Measurements from ENCODE around the gene KNDC1. TPM values are rescaled to one million over a fixed set of nuclear protein-coding genes. Genes with fewer than 3 reads are reported as not detected.

KNDC1 gene
- total and polyA plus RNA-seq, 3 donors from 2014 or later, result 4.2 to 19.8 (median 13.3) TPM

- H3K27me3 ChIP-seq, result no peaks in the 10 kb centered on the region
- H3K4me1 ChIP-seq, result no peaks in the 10 kb centered on the region
- no peak overlapping the region for H3K27ac ChIP-seq
- no peaks in the 10 kb centered on the region for H3K36me3 ChIP-seq (ENCODE audit: low read depth, missing control alignments)
- 81 to 83% methylated on average over 13 to 14 of the region's 14 CpGs for WGBS, 2 donors
- no peak for TF ChIP-seq CTCF (IDR thresholded peaks at IDR 0.05)
- no peak for TF ChIP-seq POLR2A (IDR thresholded peaks at IDR 0.05)
- intact Hi-C loops (cut with DNase I; ENCODE audit: low total_unique reads), result no loop called here
- H3K9me3 ChIP-seq, result no peaks in the 10 kb centered on the region
- no peak overlapping the region for H3K4me3 ChIP-seq
- no peak for DNase-seq
These were observed 43.6 kb upstream of the KNDC1 start for GRCh38 chr10:133116455-133116854.

- no peaks in the 10 kb centered on the region for H3K9me3 ChIP-seq
- 90 to 91% methylated on average over 2 to 21 of the region's 21 CpGs for WGBS, 2 donors
- no peak overlapping the region for H3K4me3 ChIP-seq
- no peak for TF ChIP-seq POLR2A (IDR thresholded peaks at IDR 0.05)
- no peak for TF ChIP-seq CTCF (IDR thresholded peaks at IDR 0.05)
- intact Hi-C loops (cut with DNase I; ENCODE audit: low total_unique reads), result no loop called here
- H3K36me3 ChIP-seq (ENCODE audit: low read depth, missing control alignments), result no peaks in the 10 kb centered on the region
- H3K4me1 ChIP-seq, result no peaks in the 10 kb centered on the region
- no peak for DNase-seq
- H3K27ac ChIP-seq, result no peak overlapping the region
- H3K27me3 ChIP-seq, result no peaks in the 10 kb centered on the region
These were observed 42.9 kb upstream of the KNDC1 start for GRCh38 chr10:133117036-133117687.

- TF ChIP-seq CTCF (IDR thresholded peaks at IDR 0.05) (no peak), POLR2A (IDR thresholded peaks at IDR 0.05) (no peak)
- no peaks in the 10 kb centered on the region for H3K27me3 ChIP-seq
- intact Hi-C loops (cut with DNase I; ENCODE audit: low total_unique reads), result no loop called here
- 62 to 80% methylated on average over 6 to 8 of the region's 8 CpGs for WGBS, 2 donors
- no peaks in the 10 kb centered on the region for H3K4me1 ChIP-seq
- no peak overlapping the region for H3K4me3 ChIP-seq
- no peaks in the 10 kb centered on the region for H3K9me3 ChIP-seq
- H3K36me3 ChIP-seq (ENCODE audit: low read depth, missing control alignments), result no peaks in the 10 kb centered on the region
- H3K27ac ChIP-seq, result no peak overlapping the region
- no peak for DNase-seq
These were observed 42.3 kb upstream of the KNDC1 start for GRCh38 chr10:133117688-133118071.

- H3K27me3 ChIP-seq, result no peaks in the 10 kb centered on the region
- no peak for TF ChIP-seq POLR2A (IDR thresholded peaks at IDR 0.05)
- no peak for TF ChIP-seq CTCF (IDR thresholded peaks at IDR 0.05)
- no peak overlapping the region for H3K27ac ChIP-seq
- no peak for DNase-seq
- no peaks in the 10 kb centered on the region for H3K9me3 ChIP-seq
- H3K36me3 ChIP-seq (ENCODE audit: low read depth, missing control alignments), result no peaks in the 10 kb centered on the region
- H3K4me1 ChIP-seq, result no peaks in the 10 kb centered on the region
- no peak overlapping the region for H3K4me3 ChIP-seq
- intact Hi-C loops (cut with DNase I; ENCODE audit: low total_unique reads), result no loop called here
- 86 to 89% methylated on average over 8 of the region's 8 CpGs for WGBS, 2 donors
These were observed 38.5 kb upstream of the KNDC1 start for GRCh38 chr10:133121479-133121878.
